Mesenchymal stem cell (in vitro differentiated cells and primary cell): ENCODE data around the gene RIMS1.

Experiments
- DNase-seq: peaks from one replicate; pipeline ENCODE4 v3.0.0-alpha.2; 2013
- H2AFZ ChIP-seq: one replicate; pipeline ENCODE4 v1.6.1; 2013; ENCODE audit warnings: low read depth, mild to moderate bottlenecking, control low read depth, inconsistent platforms, low read length, moderate library complexity
- H2AK5ac ChIP-seq: 2 replicates; pipeline ENCODE4 v1.6.1; 2013; ENCODE audit warnings: low read length, moderate library complexity, mild to moderate bottlenecking, inconsistent platforms; ENCODE audit not compliant: severe bottlenecking
- H2BK120ac ChIP-seq: one replicate; pipeline ENCODE4 v1.6.1; 2013; ENCODE audit warnings: low read depth, mild to moderate bottlenecking, inconsistent platforms, low read length, moderate library complexity
- H2BK12ac ChIP-seq, 2 experiments: one replicate each; pipeline ENCODE4 v1.6.1; 2013; ENCODE audit warnings: inconsistent platforms in 2 of 2, low read length in 2 of 2, mild to moderate bottlenecking in 2 of 2, moderate library complexity in 2 of 2, control low read depth in 1 of 2
- H2BK15ac ChIP-seq: one replicate; pipeline ENCODE4 v1.6.1; 2013; ENCODE audit warnings: mild to moderate bottlenecking, low read depth, inconsistent platforms; ENCODE audit not compliant: poor library complexity, severe bottlenecking
- H2BK5ac ChIP-seq: 2 replicates; pipeline ENCODE4 v1.6.1; 2013; ENCODE audit warnings: low read depth, mild to moderate bottlenecking, low read length, control low read depth, inconsistent platforms; ENCODE audit not compliant: poor library complexity, severe bottlenecking
- H3K14ac ChIP-seq, 2 experiments: one replicate each; pipeline ENCODE4 v1.6.1; 2013; ENCODE audit warnings: inconsistent platforms in 2 of 2, low read length in 2 of 2, control low read depth in 1 of 2, mild to moderate bottlenecking in 1 of 2, moderate library complexity in 1 of 2
- H3K18ac ChIP-seq, 2 experiments: one replicate each; pipeline ENCODE4 v1.6.1; 2013; ENCODE audit warnings: inconsistent platforms in 2 of 2, low read length in 2 of 2, control low read depth in 1 of 2, low read depth in 1 of 2, mild to moderate bottlenecking in 1 of 2
- H3K23ac ChIP-seq, 2 experiments: one replicate each; pipeline ENCODE4 v1.6.1; 2013; ENCODE audit warnings: inconsistent platforms in 2 of 2, low read length in 2 of 2, mild to moderate bottlenecking in 2 of 2, moderate library complexity in 2 of 2, control low read depth in 1 of 2
- H3K27ac ChIP-seq: 2 replicates; pipeline ENCODE4 v1.5.1; 2013; ENCODE audit warnings: mild to moderate bottlenecking, moderate library complexity, low read length, control low read depth, inconsistent platforms; ENCODE audit not compliant: poor library complexity, severe bottlenecking
- H3K27me3 ChIP-seq, 2 experiments: 2 replicates each; pipeline versions ENCODE4 v1.6.1 to v1.7.0; 2013; ENCODE audit warnings: low read length in 2 of 2, mild to moderate bottlenecking in 2 of 2, moderate library complexity in 2 of 2, control low read depth in 1 of 2, inconsistent platforms in 1 of 2; ENCODE audit not compliant: control insufficient read depth in 1 of 2, insufficient read depth in 1 of 2
- H3K36me3 ChIP-seq, 2 experiments: 2 replicates each; pipeline versions ENCODE4 v1.6.1 to v1.7.0; 2013; ENCODE audit warnings: low read length in 2 of 2, control low read depth in 1 of 2, inconsistent platforms in 1 of 2, low read depth in 1 of 2, mild to moderate bottlenecking in 1 of 2; ENCODE audit not compliant: insufficient read depth in 2 of 2, control insufficient read depth in 1 of 2
- H3K4ac ChIP-seq, 2 experiments: one replicate each; pipeline ENCODE4 v1.6.1; 2013; ENCODE audit warnings: inconsistent platforms in 2 of 2, low read length in 2 of 2, mild to moderate bottlenecking in 2 of 2, moderate library complexity in 2 of 2, control low read depth in 1 of 2, low read depth in 1 of 2
- H3K4me1 ChIP-seq: 2 replicates; pipeline ENCODE4 v1.6.1; 2013; ENCODE audit warnings: low read depth, low read length, control low read depth; ENCODE audit not compliant: control insufficient read depth, insufficient read depth
- H3K4me2 ChIP-seq: 2 replicates; pipeline ENCODE4 v1.6.1; 2013; ENCODE audit warnings: low read length, mild to moderate bottlenecking, inconsistent platforms; ENCODE audit not compliant: poor library complexity, severe bottlenecking
- H3K4me3 ChIP-seq, 2 experiments: 2 replicates each; pipeline versions ENCODE4 v1.5.1 to v1.7.0; 2013; ENCODE audit warnings: low read length in 2 of 2, mild to moderate bottlenecking in 2 of 2, control low read depth in 1 of 2, low read depth in 1 of 2; ENCODE audit not compliant: insufficient read depth in 1 of 2
- H3K79me1 ChIP-seq: replicated peaks from 2 replicates; pipeline ENCODE4 v1.6.1; 2013; ENCODE audit warnings: mild to moderate bottlenecking, control low read depth, low read length, inconsistent platforms; ENCODE audit not compliant: poor library complexity, severe bottlenecking
- H3K9ac ChIP-seq: 2 replicates; pipeline ENCODE4 v1.7.0; 2013; ENCODE audit warnings: mild to moderate bottlenecking, low read length, moderate library complexity
- H3K9me3 ChIP-seq: 2 replicates; pipeline ENCODE4 v1.7.0; 2013; ENCODE audit warnings: mild to moderate bottlenecking, low read length; ENCODE audit not compliant: control insufficient read depth
- H4K8ac ChIP-seq: one replicate; pipeline ENCODE4 v1.6.1; 2013; ENCODE audit warnings: inconsistent platforms, mild to moderate bottlenecking, low read length, moderate library complexity
- H4K91ac ChIP-seq: one replicate; pipeline ENCODE4 v1.6.1; 2013; ENCODE audit warnings: mild to moderate bottlenecking, low read length, inconsistent platforms
- WGBS: methylation state at CpG from one replicate; pipeline ENCODE4 v1.1.7; 2013; ENCODE audit warnings: mixed read lengths; 5-methylcytosine and 5-hydroxymethylcytosine counted together

RIMS1 gene

DNA sequence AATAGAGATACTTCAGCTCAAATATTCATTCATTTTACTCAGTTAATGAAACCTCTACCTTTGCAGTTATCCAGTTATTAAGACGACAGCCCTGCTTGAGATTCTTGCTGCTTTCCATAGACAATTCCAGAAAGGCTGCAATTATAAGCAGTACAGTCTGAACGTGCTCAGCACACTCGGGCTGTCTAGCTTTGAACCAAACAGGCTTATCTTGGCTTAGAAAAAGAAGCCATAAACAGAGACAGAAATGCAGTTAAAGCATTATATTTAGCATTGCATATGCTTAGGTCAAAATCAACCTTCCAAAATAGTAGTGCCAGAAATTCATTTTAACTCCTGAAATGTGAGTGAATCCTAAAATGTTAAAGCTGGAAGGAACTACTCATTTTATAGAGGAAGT lies 531.4 kb downstream of the RIMS1 start:
- Histone ChIP-seq H2AFZ (no peak overlapping the region), H4K91ac (no peak overlapping the region), H3K18ac (no peak overlapping the region), H2BK5ac (no peak overlapping the region), H3K14ac (no peak overlapping the region), H4K8ac (no peak overlapping the region), H3K9ac (no peak overlapping the region), H3K4me2 (no peak overlapping the region), H2BK12ac (no peak overlapping the region), H2BK15ac (no peak overlapping the region), H3K27ac (no peak overlapping the region), H3K79me1 (no peaks in the 10 kb centered on the region), H3K23ac (no peak overlapping the region), H2BK120ac (no peak overlapping the region), H2AK5ac (no peak overlapping the region), H3K27me3 (peaks cover 4 to 5% of the 10 kb centered on the region in 2 experiments), H3K36me3 (no peaks in the 10 kb centered on the region), H3K4ac (no peak overlapping the region), H3K4me3 (no peak overlapping the region), H3K9me3 (no peaks in the 10 kb centered on the region), H3K4me1 (no peaks in the 10 kb centered on the region)
- 61% methylated on average over 2 of the region's 3 CpGs for WGBS
- no peak for DNase-seq

DNA sequence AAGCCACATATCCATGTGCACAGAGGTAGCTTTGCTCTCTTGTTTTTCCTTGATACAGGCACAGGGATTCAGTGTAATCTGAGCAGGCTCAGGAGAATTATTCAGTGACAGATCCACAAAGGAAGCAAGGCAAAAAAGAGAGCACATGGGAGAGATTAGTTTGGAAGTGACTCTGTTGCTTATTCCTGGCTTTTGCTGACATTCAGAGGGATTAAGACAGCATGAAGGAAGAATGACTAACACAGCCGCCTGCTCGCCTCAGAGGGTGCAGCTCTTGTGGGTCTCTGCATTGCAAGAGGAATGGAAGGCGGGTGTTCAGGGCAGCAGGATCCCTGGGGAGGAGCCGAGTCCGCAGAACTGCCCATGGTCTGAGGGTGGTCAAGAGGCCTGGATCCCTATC lies 532.1 kb downstream of the RIMS1 start:
- DNase-seq: peak; percentile 61
- H3K4me1 ChIP-seq: no peaks in the 10 kb centered on the region
- H4K91ac ChIP-seq: no peak overlapping the region
- H3K18ac ChIP-seq: no peak overlapping the region
- H2AK5ac ChIP-seq: no peak overlapping the region
- no peaks in the 10 kb centered on the region for H3K79me1 ChIP-seq
- no peaks in the 10 kb centered on the region for H3K9me3 ChIP-seq
- H3K4ac ChIP-seq: no peak overlapping the region
- H3K36me3 ChIP-seq: no peaks in the 10 kb centered on the region
- H2BK5ac ChIP-seq: no peak overlapping the region
- no peak overlapping the region for H3K4me2 ChIP-seq
- peaks cover 4 to 5% of the 10 kb centered on the region in 2 experiments for H3K27me3 ChIP-seq
- no peak overlapping the region for H2BK12ac ChIP-seq
- no peak overlapping the region for H3K27ac ChIP-seq
- H3K9ac ChIP-seq: no peak overlapping the region
- no peak overlapping the region for H2BK15ac ChIP-seq
- 66% methylated on average over 5 of the region's 5 CpGs for WGBS
- peak overlapping the region; percentile 63 for H4K8ac ChIP-seq
- H2AFZ ChIP-seq: no peak overlapping the region
- H3K4me3 ChIP-seq: no peak overlapping the region
- H2BK120ac ChIP-seq: no peak overlapping the region
- H3K23ac ChIP-seq: no peak overlapping the region
- H3K14ac ChIP-seq: no peak overlapping the region

DNA sequence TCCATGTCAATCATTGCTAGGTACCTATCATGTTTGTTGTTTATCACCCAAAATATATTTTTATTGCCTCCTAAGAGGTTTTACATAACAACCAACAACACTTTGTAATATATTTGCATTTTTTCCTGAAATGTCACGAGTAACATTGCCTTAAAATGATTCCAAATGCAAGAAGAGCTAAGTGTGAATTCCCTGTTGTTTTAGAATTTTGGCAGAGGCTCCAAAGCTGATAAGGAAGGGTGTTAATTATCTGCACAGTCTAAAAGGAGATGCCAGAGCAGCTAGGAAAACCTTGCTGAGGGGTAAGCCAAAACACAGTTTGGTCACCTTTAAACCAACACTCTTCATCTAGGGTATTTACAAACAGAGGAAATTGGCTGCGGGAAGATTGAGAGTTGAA lies 533.6 kb downstream of the RIMS1 start:
- no peak overlapping the region for H4K8ac ChIP-seq
- H3K9ac ChIP-seq: no peak overlapping the region
- WGBS: 73% methylated on average over 1 of the region's 2 CpGs
- no peak overlapping the region for H2BK120ac ChIP-seq
- H3K4me2 ChIP-seq: no peak overlapping the region
- no peak overlapping the region for H2BK5ac ChIP-seq
- no peak overlapping the region for H2BK15ac ChIP-seq
- H3K79me1 ChIP-seq: no peaks in the 10 kb centered on the region
- no peaks in the 10 kb centered on the region for H3K4me1 ChIP-seq
- H3K9me3 ChIP-seq: no peaks in the 10 kb centered on the region
- H2AFZ ChIP-seq: no peak overlapping the region
- no peak overlapping the region for H3K23ac ChIP-seq
- no peak overlapping the region for H3K27ac ChIP-seq
- no peak overlapping the region for H3K4ac ChIP-seq
- no peak overlapping the region for H3K14ac ChIP-seq
- H3K18ac ChIP-seq: no peak overlapping the region
- H3K4me3 ChIP-seq: no peak overlapping the region
- no peak overlapping the region for H4K91ac ChIP-seq
- no peaks in the 10 kb centered on the region for H3K36me3 ChIP-seq
- peaks cover 4 to 5% of the 10 kb centered on the region in 2 experiments for H3K27me3 ChIP-seq
- no peak overlapping the region for H2BK12ac ChIP-seq
- no peak overlapping the region for H2AK5ac ChIP-seq
- DNase-seq: no peak

DNA sequence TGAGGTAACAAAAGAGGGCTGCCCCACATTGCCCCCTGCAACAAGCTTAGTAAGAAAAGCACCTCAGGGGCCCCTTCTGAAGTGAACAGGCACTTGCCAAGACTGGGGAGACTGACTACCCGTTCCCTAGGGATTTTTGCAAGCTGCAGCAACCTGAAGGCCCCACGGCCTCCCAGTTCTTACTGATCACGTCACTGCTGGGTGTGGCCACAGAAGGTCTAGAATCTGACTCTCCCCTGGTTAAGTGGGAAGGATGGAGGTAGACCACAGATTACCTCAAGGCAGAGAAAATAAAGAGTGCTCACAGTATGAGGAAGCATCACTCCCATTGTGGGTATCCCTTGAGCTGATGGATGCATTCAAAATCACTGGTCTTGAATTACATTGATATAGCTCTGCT lies 534.1 kb downstream of the RIMS1 start:
- Histone ChIP-seq H4K8ac (no peak overlapping the region), H3K4me3 (no peak overlapping the region), H3K27ac (no peak overlapping the region), H3K9me3 (no peaks in the 10 kb centered on the region), H3K23ac (no peak overlapping the region), H3K27me3 (peaks cover 4 to 5% of the 10 kb centered on the region in 2 experiments), H3K9ac (no peak overlapping the region), H3K36me3 (no peaks in the 10 kb centered on the region), H3K14ac (no peak overlapping the region), H3K4ac (no peak overlapping the region), H3K18ac (no peak overlapping the region), H2BK12ac (no peak overlapping the region), H4K91ac (no peak overlapping the region), H3K4me1 (no peaks in the 10 kb centered on the region), H2AFZ (no peak overlapping the region), H2BK120ac (no peak overlapping the region), H2BK5ac (no peak overlapping the region), H3K79me1 (no peaks in the 10 kb centered on the region), H2BK15ac (no peak overlapping the region), H2AK5ac (no peak overlapping the region), H3K4me2 (no peak overlapping the region)
- no peak for DNase-seq
- WGBS: 79% methylated on average over 3 of the region's 3 CpGs
